NCI-H1417 treated with DMSO at 0.1 percent for 48 hours (cell line): ENCODE measurements around the gene RBM46.
"Not testable (repeated sequence)": the region's sequence is repeated elsewhere in the genome, so short reads cannot be mapped to it uniquely, and the experiment has no call there.

ENCODE experiments used
- DNase-seq: peaks from one replicate; lab custom pipeline; 2025; lab: John Stamatoyannopoulos, UW

The RBM46 gene

GRCh38 chr4:154838155-154838554 is 57.1 kb downstream of the RBM46 start:
- no peak for DNase-seq

GRCh38 chr4:154838694-154839093 is 57.6 kb downstream of the RBM46 start:
- no peak for DNase-seq

- DNase-seq: no peak
Measured at GRCh38 chr4:154854362-154854761, 73.3 kb downstream of the RBM46 start.

GRCh38 chr4:154858166-154858565 is 77.1 kb downstream of the RBM46 start:
- DNase-seq: no peak

- DNase-seq: no peak
Measured at GRCh38 chr4:154868414-154869194, 87.5 kb downstream of the RBM46 start.

GRCh38 chr4:154869301-154869700 is 88.2 kb downstream of the RBM46 start:
- DNase-seq: no peak

- no peak for DNase-seq
Measured at GRCh38 chr4:154872198-154872597, 91.1 kb downstream of the RBM46 start.

- not testable (repeated sequence) for DNase-seq
Measured at GRCh38 chr4:154874049-154874448, 93.0 kb downstream of the RBM46 start.

GRCh38 chr4:154877110-154877760 is 96.2 kb downstream of the RBM46 start:
- DNase-seq: peak; percentile 56
